ENCODE measurements around the gene SLC25A21.

GRCh38 chr14:36818794-36819384 lies 353.5 kb downstream of the SLC25A21 start:
- no peak for TF ChIP-seq EZH2 (IDR thresholded peaks at IDR 0.05; ENCODE audit: borderline replicate concordance, control insufficient read depth, low read depth, low read length)
- TF ChIP-seq JUND (IDR thresholded peaks at IDR 0.05; ENCODE audit: low read depth, low read length), result no peak
- no peak for TF ChIP-seq CBX5 (IDR thresholded peaks at IDR 0.05; ENCODE audit: low read depth)
- no peak for TF ChIP-seq SREBF2 (IDR thresholded peaks at IDR 0.05; ENCODE audit: low read length)
- no peak for TF ChIP-seq NR2C1 (IDR thresholded peaks at IDR 0.05)
- no peak for TF ChIP-seq CTCF (IDR thresholded peaks at IDR 0.05 in 2 of 3, conservative IDR thresholded peaks at IDR 0.05 in 1 of 3; ENCODE audit: control insufficient read depth in 2 of 3, extremely low read depth in 1 of 3, insufficient read depth in 1 of 3, low read depth in 3 of 3, low read length in 3 of 3)
- TF ChIP-seq POLR2AphosphoS2 (IDR thresholded peaks at IDR 0.05; ENCODE audit: low read depth, low read length), result no peak
- no peak for TF ChIP-seq PKNOX1 (IDR thresholded peaks at IDR 0.05)
- TF ChIP-seq MAX (IDR thresholded peaks at IDR 0.05; ENCODE audit: low read depth, low read length), result no peak
- TF ChIP-seq SKIL (IDR thresholded peaks at IDR 0.05; ENCODE audit: low read depth, poor library complexity, severe bottlenecking), result no peak

All from GM12878 (cell line).